DMS53 treated with DMSO at 0.1 percent for 48 hours (cell line): ENCODE data around the gene SCN5A.

ENCODE experiments used
- DNase-seq: peaks from one replicate; lab custom pipeline; 2025; ENCODE audit not compliant: unreplicated experiment; lab: John Stamatoyannopoulos, UW

SCN5A gene

GRCh38 chr3:38648024-38648658 is 1.3 kb downstream of the SCN5A start:
- DNase-seq, result no peak

- no peak for DNase-seq
Measured at GRCh38 chr3:38647217-38647970, 2.1 kb downstream of the SCN5A start.

- DNase-seq, result no peak
Measured at GRCh38 chr3:38646630-38647029, 2.9 kb downstream of the SCN5A start.

DNA sequence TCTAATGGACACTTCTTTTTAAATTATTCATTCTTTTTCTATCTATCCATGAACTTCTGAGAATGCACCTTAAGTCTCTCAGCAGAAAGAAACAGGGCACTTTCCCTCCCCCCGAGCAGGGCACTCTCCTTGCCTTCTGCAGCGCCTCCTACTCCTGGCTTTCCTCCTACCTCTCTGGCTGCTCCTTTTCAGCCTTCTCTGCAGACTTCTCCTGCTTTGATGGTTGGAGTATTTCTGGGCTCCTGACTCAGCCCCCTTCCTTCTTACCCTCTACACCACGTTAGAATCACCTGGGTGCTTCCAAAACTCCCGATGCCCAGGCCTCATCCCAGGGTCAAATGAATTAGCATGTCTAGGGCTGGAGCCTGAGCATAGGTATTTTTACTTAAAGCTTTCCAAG is 3.4 kb downstream of the SCN5A start:
- DNase-seq, result no peak

DNA sequence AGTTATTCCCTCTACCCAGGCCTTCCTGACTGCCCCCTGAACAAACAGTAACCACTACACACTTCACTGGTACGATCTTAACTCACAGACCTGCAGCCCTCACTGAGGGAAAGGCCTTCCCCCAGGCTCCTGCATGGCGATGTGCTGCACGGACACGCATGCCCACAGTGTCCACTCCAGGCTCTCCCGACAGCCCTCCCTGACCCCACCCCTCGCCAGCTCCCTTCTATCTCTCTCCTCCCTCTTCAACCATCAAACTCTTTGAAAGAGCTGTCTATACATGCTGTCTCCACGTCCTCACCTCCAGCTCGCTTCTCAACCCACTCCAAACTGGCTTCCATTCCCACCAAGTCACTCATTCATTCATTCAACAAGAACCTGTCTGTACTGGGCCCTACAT is 3.9 kb downstream of the SCN5A start:
- DNase-seq, result no peak

DNA sequence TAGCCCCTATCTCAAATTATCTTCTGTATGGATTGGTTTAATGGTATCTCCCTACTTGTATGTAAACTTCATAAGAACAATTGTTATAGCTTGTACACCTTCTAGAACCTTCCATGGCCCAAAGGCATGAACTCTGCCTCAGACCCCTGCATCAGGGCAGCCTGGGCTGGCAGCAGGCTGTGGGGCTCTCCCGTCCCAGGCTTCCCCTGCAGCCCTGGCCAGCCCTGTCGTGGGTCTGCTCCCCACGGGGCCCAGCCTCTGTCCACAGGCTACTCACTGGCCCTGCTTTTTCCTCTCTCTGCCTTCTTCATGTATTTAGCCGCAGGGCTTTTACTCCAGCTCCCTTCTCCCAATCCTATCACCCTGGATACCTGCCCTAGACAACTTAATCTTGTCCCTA is 4.4 kb downstream of the SCN5A start:
- no peak for DNase-seq

DNA sequence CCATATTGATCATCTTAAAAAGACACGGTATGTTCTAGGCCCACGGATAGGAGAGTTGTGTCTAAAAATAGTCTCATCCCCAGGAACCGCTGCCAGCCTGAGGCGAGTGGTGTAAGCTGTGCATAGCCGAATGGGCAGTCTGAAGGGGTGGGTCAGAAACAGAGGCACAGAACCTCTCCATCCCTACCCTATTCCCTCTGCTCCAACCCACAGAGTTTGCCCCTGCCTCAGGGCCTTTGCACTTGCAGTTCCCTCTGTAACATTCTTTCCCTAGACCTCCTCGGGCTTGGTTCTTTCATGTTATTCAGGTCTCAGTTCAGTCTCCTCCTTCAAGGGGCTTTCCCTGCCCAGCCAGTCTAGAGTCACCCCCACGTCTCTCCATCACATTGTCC is 4.8 kb downstream of the SCN5A start:
- no peak for DNase-seq

- DNase-seq, result no peak
Measured at GRCh38 chr3:38644016-38644661, 5.3 kb downstream of the SCN5A start.

GRCh38 chr3:38643592-38643991 is 5.9 kb downstream of the SCN5A start:
- DNase-seq, result no peak

- DNase-seq, result no peak
Measured at GRCh38 chr3:38643090-38643489, 6.4 kb downstream of the SCN5A start.

GRCh38 chr3:38641461-38642110 is 7.9 kb downstream of the SCN5A start:
- no peak for DNase-seq

GRCh38 chr3:38640661-38641452 is 8.6 kb downstream of the SCN5A start:
- DNase-seq, result no peak

- DNase-seq, result no peak
Measured at GRCh38 chr3:38638354-38638753, 11.1 kb downstream of the SCN5A start.

DNA sequence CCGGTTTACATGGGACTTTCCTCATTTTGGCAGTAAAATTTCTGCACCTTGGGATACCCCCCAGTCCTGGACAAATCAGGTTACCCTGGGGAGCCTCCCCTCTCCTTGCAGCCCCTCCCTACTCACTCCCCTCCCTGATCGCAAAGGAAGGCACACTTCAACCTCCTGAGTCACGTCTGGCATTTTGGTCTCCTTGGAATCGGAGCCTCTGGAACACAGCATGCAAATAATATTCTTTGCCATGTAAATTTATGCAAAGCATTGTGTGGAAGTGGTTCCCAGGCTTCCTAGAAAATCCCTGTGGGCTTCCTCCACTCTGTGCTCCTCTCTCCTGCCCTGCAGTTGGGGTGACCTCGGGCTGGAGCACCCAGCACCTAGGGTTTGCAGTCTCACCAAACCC is 11.6 kb downstream of the SCN5A start:
- DNase-seq, result no peak

DNA sequence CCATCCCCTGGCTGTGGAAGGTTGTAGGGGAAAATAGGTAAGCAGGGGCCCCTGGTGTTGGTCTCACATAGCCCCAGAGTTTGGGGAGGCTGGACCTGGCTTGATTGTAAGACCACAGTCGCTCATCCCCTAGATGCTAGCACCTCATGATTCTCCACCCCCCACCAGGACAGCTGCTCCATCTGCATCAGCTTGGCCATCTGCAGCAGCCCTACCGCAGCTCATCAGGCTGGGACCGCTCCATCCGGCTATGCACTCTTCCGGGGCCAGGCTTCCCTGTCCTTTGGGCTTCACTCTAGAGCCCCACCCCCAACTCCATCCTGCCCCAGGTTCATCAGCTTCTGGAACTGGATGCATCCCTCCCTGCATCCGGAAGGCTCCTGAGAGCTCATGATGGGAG is 12.6 kb downstream of the SCN5A start:
- DNase-seq, result no peak

DNA sequence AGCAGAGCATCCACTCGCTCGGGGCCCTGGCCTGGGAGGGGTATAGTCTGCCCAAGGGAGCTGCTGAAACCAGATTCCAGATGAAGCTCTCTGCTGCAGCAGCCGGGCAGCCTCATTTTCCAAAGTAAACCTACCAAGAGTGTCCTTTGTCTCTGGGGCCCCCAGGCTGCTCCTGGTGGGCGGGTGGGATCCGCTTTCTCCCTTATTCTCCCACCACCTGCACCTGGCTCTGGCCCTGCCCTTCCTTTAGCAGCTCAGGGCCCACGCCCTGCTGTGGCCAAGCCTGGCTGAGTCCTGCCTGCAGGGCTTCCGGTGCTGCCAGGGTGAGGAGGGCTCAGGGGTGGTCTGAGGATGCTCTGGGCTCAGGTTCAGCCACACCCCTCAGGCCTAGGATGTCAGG is 13.0 kb downstream of the SCN5A start:
- DNase-seq, result no peak

GRCh38 chr3:38634111-38634510 is 15.4 kb downstream of the SCN5A start:
- no peak for DNase-seq

DNA sequence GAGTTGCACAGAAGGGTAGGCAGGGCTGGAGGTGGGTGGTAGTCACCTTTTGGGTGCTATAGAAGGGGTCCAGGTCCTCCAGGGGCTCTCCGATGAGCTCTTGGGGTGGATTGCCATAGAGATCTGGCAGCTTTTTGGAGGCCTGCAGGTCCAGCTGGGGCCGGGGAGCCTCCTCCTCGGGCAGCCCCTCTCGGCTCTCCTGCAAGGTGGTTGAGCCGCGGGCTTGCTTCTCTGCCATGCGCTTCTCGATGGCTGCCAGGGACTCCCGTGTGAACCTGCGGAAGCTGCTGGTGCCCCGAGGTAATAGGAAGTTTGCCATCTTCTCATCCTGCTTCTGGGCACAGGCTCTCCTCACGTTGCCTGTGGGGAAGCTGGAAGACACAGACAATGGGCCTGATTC is 16.5 kb downstream of the SCN5A start:
- DNase-seq, result no peak

GRCh38 chr3:38630606-38631005 is 18.9 kb downstream of the SCN5A start:
- no peak for DNase-seq

DNA sequence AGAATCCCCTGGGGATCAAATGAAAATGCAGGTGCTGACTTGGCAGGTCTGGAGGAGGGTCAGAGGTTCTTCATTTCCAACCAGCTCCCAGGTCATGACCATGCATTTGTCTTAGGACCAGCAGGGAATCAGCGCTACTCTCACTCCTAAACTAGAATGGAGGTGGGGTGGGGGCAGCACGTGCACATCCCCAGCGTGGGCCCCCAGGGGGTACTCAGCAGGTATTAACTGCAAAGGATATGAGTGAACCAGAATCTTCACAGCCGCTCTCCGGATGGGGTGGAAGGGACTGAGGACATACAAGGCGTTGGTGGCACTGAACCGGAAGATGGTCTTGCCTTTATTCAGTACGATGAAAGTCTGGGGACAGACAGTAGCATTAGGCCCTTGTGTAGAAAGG is 19.4 kb downstream of the SCN5A start:
- no peak for DNase-seq

- DNase-seq, result no peak
Measured at GRCh38 chr3:38628835-38629234, 20.7 kb downstream of the SCN5A start.
